ENCODE data around the gene ATP11C.
"Not testable (repeated sequence)": the region's sequence is repeated elsewhere in the genome, so short reads cannot be mapped to it uniquely, and the experiment has no call there.

ATP11C gene

DNA sequence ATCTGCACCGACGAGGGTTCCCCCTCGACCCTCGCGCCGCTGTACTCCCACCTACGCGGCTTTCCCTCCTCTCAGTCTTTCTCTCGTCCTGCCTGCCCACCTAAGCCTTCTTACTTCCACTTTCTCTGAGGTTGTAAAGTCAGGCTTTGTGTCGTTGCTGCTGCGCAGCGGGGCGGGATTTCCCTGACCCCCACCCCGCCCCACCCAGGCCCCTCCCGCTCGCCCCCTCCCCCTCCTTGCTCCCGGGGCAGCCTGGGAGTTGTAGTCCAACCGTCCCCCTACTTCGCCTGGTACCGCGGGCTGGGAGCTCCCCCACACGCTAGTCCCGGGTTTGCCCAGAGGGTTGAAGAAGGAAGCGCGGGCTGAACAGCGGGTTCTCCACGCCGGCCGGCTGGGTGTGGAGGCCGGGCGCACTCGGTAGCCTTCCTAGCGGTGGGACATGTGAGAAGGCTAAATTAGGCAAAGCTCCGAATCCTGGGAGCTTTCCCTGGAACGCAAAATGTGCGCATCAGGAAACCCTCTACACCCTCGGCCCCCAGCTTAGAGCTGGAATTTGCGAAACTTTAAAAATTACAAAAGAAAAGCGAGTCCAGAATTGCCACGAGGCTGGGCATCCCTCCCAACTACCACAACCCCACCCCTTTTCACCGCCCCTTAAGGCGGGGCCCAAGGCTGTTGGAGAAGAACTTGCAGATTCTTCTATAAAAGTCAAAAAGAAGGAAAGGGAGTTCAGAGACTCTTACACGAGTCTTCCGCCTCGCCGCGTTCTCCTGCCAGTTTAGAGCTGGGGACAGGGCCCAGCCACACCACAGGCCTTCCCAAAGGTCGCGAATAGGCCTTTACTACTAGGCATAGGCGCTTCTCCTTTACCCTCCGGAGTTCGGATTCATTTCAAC lies at the start of gene ATP11C:
Gene ATP11C, minus strand, starts transcription at position 153 of the 896 bp plus-strand sequence. CDS start 1,011 bp downstream, outside the sequence.
- DNase-seq = peak; percentile 88

DNA sequence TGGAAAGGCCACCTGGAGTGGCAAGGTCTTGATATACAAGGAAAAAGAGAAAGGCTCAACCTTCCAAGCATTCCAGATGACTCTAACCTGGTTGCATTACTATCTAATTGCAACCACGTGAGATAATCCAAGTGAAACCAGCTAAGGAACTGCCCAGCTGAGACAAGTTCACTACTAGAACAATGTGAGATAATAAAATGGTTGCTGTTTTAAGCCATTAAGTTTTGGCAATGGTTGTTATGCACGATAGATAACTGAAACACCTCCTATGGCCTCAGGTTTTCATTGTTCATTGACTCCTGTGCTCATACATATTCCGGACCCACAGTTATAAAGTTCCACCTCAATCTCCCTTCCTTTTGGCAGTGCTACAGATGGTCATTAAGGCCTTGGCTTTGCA lies 41.6 kb upstream of the ATP11C start:
- DNase-seq = no peak

- DNase-seq = no peak
Observed at GRCh38 chrX:139972629-139973624, 40.1 kb upstream of the ATP11C start.

GRCh38 chrX:139972113-139972512 lies 39.3 kb upstream of the ATP11C start:
- DNase-seq = no peak

DNA sequence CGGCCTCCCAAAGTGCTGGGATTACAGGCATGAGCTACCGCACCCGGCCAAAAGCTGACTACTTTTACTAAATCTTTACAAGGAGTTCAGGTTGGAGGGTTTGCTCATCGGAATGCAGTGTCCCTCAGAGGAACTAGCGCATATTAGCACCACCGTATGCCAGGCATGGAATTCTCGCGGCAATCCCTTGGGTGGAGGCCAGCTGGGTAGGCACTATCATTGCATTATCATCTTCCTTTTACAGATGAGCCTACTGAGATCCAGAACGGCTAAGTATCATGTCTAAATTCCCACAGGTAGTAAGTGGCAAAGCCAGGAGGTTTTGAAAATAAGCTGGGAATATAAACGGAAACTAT lies 38.5 kb upstream of the ATP11C start:
- no peak for DNase-seq

GRCh38 chrX:139969286-139969685 lies 36.4 kb upstream of the ATP11C start:
- no peak for DNase-seq

DNA sequence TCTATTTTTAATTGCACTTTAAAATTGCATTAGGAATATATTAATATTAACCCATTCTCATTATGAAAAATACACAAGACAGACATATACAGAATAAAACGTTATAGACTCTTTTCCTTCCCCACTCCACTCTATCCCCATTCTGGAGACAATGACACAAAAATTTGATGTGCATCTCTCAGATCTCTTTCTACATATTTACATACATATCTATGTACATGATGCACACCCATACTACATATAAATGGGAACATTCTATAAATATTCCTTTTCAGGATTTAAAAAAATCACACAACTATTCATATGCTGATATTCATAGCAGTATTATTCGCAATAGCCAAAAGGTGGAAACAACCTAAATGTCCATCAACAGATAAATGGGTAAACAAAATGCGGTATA lies 34.9 kb upstream of the ATP11C start:
- no peak for DNase-seq

DNA sequence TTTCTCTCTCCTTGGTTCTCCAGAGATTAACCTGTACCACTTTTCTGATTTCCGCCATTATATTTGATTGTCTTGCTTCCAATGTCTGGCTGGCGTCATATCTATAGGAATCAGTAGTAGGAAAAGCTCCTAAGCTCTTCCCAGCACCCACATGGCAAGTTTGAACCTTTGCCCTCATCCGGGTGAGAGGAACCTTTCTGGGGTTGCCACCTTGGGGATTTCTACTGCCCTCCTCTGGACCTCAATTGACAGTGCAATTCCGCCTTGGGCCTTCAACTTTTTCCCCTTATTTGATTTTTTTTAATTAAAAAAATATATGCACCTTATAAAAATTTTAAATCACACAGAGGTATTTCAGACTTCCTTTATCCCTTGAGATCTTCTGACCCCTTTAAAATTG lies 34.4 kb upstream of the ATP11C start:
- DNase-seq = peak; percentile 31

- not testable (repeated sequence) for DNase-seq
Observed at GRCh38 chrX:139966159-139966558, 33.3 kb upstream of the ATP11C start.

GRCh38 chrX:139965421-139965820 lies 32.6 kb upstream of the ATP11C start, which contains the start of gene CXorf66:
CXorf66 (minus strand) TSS chrX:139965521; CDS start chrX:139965496, 25 bp downstream.
- DNase-seq = no peak

DNA sequence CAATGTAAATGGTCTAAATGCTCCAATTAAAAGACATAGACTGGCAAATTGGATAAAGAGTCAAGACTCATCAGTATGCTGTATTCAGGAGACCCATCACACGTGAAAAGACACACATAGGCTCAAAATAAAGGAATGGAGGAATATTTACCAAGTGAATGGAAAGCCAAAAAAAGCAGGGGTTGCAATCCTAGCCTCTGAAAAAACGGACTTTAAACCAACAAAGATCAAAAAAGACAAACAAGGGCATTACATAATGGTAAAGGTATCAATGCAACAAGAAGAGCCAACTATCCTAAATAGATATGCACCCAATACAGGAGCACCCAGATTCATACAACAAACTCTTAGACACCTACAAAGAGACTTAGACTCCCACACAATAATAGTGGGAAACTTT lies 28.2 kb upstream of the ATP11C start:
- not testable (repeated sequence) for DNase-seq

GRCh38 chrX:139949703-139950102 lies 16.9 kb upstream of the ATP11C start:
- DNase-seq = peak; percentile 25

GRCh38 chrX:139945075-139945474 lies 12.2 kb upstream of the ATP11C start:
- no peak for DNase-seq

DNA sequence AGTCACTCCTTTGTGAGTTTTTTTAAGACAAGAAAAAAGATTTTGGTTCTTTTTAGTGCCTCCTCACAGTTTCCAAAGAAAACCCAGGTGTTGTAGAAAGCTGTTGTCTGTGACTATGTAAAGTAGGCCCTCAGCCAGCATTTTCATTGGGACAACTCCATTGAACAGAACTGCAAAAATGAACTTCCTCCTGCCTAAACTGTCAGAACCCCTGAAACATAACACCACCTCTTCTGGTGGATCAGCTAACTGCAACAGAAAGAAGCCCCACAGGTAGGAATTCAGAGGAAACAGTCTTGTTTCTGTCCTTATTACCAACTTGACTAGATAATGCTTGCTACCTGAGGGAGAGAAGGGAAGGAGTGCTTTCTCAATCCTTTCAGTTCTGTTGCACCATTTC lies 3.4 kb upstream of the ATP11C start:
- DNase-seq = no peak

- no peak for DNase-seq
Observed at GRCh38 chrX:139933904-139934303, 1.1 kb upstream of the ATP11C start.

GRCh38 chrX:139932073-139932900 lies 566 bp downstream of the ATP11C start:
- DNase-seq = peak; percentile 58

DNA sequence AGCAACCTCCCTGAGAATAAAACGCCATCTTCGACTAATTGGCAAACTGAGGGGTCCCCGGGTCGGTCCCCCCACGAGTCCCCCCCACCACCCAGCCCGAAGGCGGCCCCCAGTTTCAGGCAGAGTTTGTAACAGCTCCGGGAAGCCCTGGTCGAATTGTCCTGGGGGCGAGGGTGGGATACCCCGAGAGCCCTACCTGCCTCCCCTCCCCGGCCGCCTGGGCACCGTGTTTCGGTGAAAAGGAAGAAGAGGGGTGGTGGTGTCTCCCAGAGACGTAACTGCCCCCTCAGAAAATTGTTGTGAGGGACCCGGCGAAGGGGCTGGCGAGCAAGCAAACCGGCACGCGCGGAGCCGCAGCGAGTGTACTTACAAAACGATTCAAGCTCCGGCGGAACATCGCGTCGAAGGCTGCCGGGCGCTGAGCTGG lies 1.2 kb downstream of the ATP11C start:
- DNase-seq = no peak

DNA sequence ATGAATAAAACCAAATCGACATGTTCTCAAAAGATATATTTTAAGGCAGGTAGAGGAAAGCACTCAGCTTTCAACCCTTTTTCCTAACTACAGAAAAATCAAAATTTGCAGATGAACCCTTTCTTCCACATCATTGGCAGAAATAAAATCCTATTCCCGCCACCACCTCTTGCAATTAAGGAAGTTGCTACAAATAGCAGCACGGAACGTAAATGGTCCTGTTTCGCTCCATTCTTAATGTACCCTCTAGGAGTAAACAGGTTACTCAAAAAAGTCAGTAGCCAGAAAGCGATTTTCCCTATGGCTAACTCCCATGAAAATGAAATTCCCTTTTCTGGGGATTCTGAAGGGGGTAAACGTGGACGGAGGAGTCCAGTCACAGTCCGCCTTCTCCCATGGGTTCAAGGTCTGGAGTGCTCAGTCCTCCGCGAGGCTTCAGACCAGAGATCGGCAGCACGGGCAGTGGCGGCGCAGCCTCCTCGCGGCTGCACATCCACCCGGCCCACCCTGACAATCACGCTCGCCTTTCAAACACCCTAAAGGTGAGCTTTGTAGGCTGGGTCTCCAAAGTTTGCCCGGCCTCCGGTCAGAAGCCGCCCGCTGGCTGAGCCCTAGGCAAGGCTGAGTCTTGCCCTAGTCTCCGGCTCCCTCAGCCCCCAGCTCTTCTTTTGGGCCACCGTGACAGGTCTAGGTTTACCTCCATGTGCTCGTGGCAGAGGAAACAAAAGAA lies 1.8 kb downstream of the ATP11C start:
- peak; percentile 69 for DNase-seq

GRCh38 chrX:139930401-139930800 lies 2.5 kb downstream of the ATP11C start:
- peak; percentile 10 for DNase-seq

DNA sequence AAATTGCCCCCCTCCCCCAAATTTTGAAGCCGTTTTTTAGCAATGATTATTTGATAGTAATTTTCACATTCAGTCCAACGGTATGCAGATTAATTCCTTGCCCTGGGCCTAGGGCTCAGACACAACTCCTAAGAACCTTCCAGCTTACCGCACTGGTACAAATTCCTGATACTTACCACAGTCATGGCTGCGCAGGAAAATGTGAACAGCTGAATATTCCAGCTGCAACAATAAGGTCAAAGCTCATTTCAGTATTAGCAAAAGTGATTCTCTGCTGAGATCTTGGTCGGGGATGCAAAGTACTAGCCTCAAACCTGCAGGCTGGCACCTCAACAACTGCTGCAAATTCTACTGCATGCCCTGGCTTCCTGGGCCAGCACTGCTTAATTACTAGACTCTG lies 3.0 kb downstream of the ATP11C start:
- peak; percentile 48 for DNase-seq

DNA sequence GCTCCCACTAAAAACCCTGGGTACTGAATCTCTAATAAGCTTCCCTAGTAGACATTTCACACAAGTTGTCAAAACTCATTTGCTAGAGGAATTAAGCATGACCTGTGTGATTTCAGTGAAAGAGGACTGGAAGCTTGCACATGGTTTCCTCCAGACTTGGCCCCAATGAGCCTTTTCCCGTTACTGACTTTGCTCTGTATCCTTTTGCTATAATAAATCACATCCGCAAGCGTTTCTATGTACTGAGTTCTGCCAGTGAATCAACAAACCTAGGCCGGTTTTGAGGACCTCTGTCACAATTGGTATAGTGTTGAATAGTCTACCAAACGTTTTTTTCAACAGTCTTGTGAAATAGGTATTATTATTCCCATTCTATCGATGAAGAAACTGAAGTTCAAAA lies 8.2 kb downstream of the ATP11C start:
- no peak for DNase-seq
